Measurements from ENCODE around the gene NLGN1.
A peak's percentile ranks its signal among the peaks of the same experiment; 100 is the strongest.

The NLGN1 gene

GRCh38 chr3:173945806-173946205, 548.3 kb downstream of the NLGN1 start:
- no peak for DNase-seq (ENCODE audit: low read depth)
- no peak for TF ChIP-seq CTCF (IDR thresholded peaks at IDR 0.05; ENCODE audit: control insufficient read depth, extremely low read depth, insufficient read depth)
- H3K4me3 ChIP-seq (ENCODE audit: low read depth, low read length) = no peak overlapping the region

- no peak for DNase-seq (ENCODE audit: low read depth)
- H3K4me3 ChIP-seq (ENCODE audit: low read depth, low read length) = no peak overlapping the region
- no peak for TF ChIP-seq CTCF (IDR thresholded peaks at IDR 0.05; ENCODE audit: control insufficient read depth, extremely low read depth, insufficient read depth)
Measured at GRCh38 chr3:173954647-173955046, 557.1 kb downstream of the NLGN1 start.

- no peak for TF ChIP-seq CTCF (IDR thresholded peaks at IDR 0.05; ENCODE audit: control insufficient read depth, extremely low read depth, insufficient read depth)
- no peak overlapping the region for H3K4me3 ChIP-seq (ENCODE audit: low read depth, low read length)
- DNase-seq (ENCODE audit: low read depth) = no peak
Measured at GRCh38 chr3:173957646-173958045, 560.1 kb downstream of the NLGN1 start.

- no peak for DNase-seq (ENCODE audit: low read depth)
- no peak for TF ChIP-seq CTCF (IDR thresholded peaks at IDR 0.05; ENCODE audit: control insufficient read depth, extremely low read depth, insufficient read depth)
- H3K4me3 ChIP-seq (ENCODE audit: low read depth, low read length) = no peak overlapping the region
Measured at GRCh38 chr3:173958805-173959204, 561.3 kb downstream of the NLGN1 start.

GRCh38 chr3:173970281-173970680, 572.7 kb downstream of the NLGN1 start:
- no peak for TF ChIP-seq CTCF (IDR thresholded peaks at IDR 0.05; ENCODE audit: control insufficient read depth, extremely low read depth, insufficient read depth)
- no peak for DNase-seq (ENCODE audit: low read depth)
- no peak overlapping the region for H3K4me3 ChIP-seq (ENCODE audit: low read depth, low read length)

GRCh38 chr3:173976281-173976680, 578.7 kb downstream of the NLGN1 start:
- no peak for TF ChIP-seq CTCF (IDR thresholded peaks at IDR 0.05; ENCODE audit: control insufficient read depth, extremely low read depth, insufficient read depth)
- no peak for DNase-seq (ENCODE audit: low read depth)
- H3K4me3 ChIP-seq (ENCODE audit: low read depth, low read length) = no peak overlapping the region

- DNase-seq (ENCODE audit: low read depth) = peak; percentile 6
- TF ChIP-seq CTCF (IDR thresholded peaks at IDR 0.05; ENCODE audit: control insufficient read depth, extremely low read depth, insufficient read depth) = no peak
Measured at GRCh38 chr3:173977747-173978146, 580.2 kb downstream of the NLGN1 start.

More at GRCh38 chr3:173977747-173978146, 580.2 kb downstream of the NLGN1 start:
- no peak overlapping the region for H3K4me3 ChIP-seq (ENCODE audit: low read depth, low read length)
